Esophagus muscularis mucosa (tissue), 4 donors: ENCODE measurements around the gene KCNH4.

Source experiments
- EP300 ChIP-seq: sonication (generic); formaldehyde crosslinking; IDR thresholded peaks from one replicate; pipeline ENCODE4 v1.6.1; 2017; ENCODE audit warnings: antibody characterized with exemption
- POLR2A ChIP-seq: fragments of 450-650 bp; IDR thresholded peaks from one replicate; pipeline ENCODE4 v1.6.1; 2017; ENCODE audit warnings: antibody characterized with exemption, moderate library complexity, mild to moderate bottlenecking, low read depth
- POLR2AphosphoS5 ChIP-seq, 2 donors: sonication (generic); formaldehyde crosslinking; IDR thresholded peaks; one replicate each; pipeline ENCODE4 v1.6.1; 2017; ENCODE audit warnings: antibody characterized with exemption in 2 of 2
- TF ChIP-seq, protein P1 (sequence below), 3 experiments: fragments of 200-600 bp in 2 of 3; fragments of 450-650 bp in 1 of 3; sonication (generic) in 2 of 3; IDR thresholded peaks; one replicate each; pipeline ENCODE4 v1.5.1; 2017 to 2019; ENCODE audit warnings: antibody characterized with exemption in 3 of 3, mild to moderate bottlenecking in 2 of 3, moderate library complexity in 1 of 3

- TF ChIP-seq, protein P1, sequence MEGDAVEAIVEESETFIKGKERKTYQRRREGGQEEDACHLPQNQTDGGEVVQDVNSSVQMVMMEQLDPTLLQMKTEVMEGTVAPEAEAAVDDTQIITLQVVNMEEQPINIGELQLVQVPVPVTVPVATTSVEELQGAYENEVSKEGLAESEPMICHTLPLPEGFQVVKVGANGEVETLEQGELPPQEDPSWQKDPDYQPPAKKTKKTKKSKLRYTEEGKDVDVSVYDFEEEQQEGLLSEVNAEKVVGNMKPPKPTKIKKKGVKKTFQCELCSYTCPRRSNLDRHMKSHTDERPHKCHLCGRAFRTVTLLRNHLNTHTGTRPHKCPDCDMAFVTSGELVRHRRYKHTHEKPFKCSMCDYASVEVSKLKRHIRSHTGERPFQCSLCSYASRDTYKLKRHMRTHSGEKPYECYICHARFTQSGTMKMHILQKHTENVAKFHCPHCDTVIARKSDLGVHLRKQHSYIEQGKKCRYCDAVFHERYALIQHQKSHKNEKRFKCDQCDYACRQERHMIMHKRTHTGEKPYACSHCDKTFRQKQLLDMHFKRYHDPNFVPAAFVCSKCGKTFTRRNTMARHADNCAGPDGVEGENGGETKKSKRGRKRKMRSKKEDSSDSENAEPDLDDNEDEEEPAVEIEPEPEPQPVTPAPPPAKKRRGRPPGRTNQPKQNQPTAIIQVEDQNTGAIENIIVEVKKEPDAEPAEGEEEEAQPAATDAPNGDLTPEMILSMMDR (IDR thresholded peaks at IDR 0.05), result no peak
- no peak for TF ChIP-seq EP300
- TF ChIP-seq POLR2AphosphoS5 (IDR thresholded peaks at IDR 0.05), result no peak
- TF ChIP-seq POLR2A, result no peak
These were observed 29.1 kb upstream of the KCNH4 start for GRCh38 chr17:42210046-42210445.
